Activated T-cell treated with anti-CD3 and anti-CD28 coated beads for 1 hour (primary cell): ENCODE results near the gene MIER3.
"Not testable (repeated sequence)": the region's sequence is repeated elsewhere in the genome, so short reads cannot be mapped to it uniquely, and the experiment has no call there.

Experiments
- DNase-seq: peaks from one replicate; pipeline ENCODE4 v3.0.0-alpha.2; 2020; ENCODE audit warnings: low read depth

Gene MIER3, protein sequence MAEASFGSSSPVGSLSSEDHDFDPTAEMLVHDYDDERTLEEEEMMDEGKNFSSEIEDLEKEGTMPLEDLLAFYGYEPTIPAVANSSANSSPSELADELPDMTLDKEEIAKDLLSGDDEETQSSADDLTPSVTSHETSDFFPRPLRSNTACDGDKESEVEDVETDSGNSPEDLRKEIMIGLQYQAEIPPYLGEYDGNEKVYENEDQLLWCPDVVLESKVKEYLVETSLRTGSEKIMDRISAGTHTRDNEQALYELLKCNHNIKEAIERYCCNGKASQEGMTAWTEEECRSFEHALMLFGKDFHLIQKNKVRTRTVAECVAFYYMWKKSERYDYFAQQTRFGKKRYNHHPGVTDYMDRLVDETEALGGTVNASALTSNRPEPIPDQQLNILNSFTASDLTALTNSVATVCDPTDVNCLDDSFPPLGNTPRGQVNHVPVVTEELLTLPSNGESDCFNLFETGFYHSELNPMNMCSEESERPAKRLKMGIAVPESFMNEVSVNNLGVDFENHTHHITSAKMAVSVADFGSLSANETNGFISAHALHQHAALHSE

DNA sequence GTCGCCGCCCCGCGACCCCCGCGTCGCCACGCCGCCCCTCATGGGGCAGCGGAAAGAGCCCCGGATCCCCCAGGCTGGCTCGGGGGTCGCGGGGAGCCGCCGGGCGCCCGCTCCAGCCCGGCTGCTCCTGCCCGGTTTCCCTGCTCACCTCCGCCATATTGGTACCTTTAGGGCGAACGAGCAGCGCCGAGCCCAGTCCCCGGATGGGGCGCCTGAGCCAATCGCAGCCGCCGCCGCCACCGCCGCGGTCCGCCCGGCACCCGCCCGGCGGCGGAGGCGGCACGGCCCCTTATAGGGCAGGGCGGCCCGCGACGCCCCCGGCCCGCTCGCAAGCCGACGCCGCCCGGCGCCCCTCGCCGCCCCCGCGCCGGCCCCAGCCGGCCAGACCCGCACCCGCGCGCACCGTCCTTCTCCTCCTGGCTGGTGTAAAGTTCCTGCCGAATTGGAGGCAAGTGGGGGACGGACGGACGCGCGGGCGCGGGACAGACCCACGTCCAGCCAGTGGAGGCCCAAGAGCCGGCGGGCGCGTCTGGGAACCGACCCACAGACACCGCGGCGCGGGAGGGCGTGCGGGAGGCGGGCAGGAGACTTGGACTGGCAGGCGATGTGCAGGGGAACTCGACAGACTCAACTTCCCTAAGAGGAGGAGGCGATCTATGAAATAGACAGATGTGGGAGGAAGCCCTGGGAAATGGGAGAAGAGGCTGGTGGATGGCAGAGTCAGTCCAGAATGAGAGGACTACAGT is at the start of gene MIER3:
MIER3 (minus strand) TSS at position 178 of the 746 bp plus-strand sequence; CDS start at position 157, 21 bp downstream.
- DNase-seq = peak; percentile 63

DNA sequence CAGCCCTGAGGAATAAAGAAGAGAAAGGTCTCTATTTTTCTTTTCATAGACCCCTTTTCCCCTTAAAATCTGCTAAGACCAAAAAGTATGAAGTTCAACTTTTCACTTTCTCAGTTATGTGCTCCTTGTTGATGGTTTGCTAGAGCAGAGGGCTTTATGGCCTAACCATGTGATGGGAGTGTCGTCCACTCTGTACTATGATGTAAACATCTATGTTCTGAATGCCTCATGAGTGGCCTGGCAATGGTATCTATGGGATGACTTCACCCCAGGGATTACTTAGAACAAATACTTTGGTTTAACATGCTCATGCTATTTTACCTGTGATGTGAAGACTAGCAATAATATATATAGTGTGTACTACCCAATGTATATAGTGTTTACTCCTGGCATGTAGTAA is 43.7 kb upstream of the MIER3 start:
- DNase-seq = no peak

DNA sequence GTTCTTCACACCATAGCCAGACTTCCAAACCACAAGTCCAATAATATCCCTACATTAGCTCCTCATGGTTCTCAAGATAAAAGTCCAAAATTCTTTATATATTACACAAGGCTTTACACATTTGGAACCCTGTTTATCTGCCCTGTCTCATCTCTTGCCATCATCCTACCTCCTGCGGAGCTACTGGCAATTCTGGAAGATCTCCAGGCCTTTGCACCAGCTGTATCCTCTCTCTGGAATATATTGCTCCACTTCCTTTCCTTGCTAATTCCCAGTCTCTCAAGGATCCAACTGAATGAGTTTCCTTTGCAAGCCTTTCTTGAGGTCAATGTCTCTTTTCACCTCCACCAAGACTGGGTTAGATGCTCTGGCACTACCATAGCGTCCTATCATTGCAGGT is 41.3 kb upstream of the MIER3 start:
- DNase-seq = no peak

DNA sequence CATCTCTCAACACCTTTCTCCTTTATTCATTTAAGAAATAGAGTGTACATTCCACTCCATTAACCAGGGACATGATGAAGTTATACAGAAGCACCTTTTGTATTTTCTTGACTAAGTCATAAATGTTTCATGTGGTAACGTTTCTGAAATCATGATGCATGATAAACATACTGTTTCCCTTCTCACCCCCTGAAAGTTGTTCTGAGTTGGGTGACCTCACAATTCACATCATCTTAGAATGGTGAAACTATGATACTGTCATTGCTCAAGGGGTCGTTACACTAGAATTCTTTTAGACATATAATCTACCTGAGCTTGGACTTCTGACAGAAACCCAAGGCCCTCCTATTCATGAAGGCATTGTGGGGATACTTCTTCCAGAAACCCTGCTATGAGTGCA is 37.8 kb upstream of the MIER3 start:
- DNase-seq = no peak

DNA sequence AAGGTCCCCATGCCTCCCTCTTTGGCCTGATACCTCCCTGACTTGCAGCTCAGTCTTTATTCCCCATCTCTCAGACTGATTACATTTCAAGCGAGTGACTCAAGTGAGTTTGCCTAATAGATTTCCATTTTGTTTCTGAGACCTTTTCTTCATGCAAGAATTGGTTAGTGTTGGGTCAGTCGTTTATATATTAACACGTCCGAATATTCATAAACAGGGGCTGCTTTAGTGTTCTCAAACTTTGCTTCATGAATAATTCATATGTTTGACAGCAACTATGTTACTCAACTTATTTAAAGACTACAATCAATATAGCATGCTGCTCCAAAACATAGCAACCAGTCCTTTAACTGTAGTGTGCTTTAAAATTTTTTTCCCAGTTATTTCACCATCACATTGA is 36.6 kb upstream of the MIER3 start:
- DNase-seq = no peak

DNA sequence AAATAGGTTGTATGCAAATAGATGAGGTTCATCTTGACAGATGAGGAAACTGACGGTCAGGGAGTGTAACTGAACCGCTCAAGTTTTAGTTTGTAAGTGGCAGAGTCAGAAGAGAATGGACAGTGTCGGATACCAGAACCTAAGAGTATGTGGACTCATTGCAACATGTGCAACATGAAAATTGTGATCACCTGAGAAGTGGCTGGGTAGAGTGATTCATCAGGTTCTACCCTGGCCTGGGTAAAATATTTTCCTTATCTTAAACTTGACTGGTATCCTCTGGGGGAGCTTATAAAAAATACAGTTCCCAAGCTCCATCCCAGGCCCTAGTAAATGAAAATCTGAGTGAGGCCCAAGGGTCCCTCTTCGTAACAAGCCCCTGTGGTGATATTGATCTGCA is 35.2 kb upstream of the MIER3 start:
- no peak for DNase-seq

DNA sequence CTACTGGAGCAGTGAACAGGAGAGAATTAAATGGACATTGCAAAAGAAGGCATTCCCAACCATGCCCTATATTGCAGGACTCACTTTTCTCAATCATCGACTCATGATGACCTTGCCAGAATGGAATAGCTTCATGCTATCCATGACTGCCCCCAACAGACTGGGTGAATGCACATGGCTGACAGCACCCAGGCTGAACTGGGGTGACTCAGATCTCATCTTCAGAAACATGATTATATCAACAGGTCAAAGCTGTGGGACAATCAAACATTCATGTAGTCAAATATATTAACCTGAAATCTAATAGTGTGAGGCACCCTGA is 34.7 kb upstream of the MIER3 start:
- DNase-seq = no peak

DNA sequence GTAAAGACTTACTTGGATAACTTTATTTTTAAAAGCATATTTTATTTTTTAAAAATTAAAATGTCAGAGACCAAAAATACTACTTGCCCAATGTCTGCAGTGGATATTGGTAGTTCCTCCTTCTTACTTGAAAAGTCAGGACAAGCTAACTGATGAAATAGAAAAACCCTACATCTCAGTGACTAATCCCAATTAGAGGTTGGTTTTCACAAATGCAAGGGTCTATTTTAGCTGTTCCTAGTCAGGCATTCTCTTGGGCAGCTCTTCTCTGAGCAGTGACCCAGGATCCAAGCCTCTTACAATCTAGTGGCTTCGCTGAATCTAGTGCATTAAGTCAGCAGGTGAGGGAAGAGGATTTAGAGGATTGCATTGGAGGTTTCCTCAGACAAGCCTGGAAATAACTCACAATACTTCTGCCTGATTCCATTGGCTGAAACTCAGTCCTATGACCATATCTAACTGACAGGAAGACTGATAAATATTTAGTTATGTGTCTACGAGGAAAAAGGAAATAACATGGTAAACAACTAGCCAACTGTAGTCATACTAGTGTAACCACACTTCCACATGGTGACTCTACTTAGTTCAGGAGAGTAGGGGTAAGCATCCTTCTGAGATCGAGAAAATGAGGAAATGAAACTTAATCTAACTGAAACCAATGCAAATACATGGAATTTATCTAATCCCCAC is 34.2 kb upstream of the MIER3 start:
- DNase-seq = no peak

DNA sequence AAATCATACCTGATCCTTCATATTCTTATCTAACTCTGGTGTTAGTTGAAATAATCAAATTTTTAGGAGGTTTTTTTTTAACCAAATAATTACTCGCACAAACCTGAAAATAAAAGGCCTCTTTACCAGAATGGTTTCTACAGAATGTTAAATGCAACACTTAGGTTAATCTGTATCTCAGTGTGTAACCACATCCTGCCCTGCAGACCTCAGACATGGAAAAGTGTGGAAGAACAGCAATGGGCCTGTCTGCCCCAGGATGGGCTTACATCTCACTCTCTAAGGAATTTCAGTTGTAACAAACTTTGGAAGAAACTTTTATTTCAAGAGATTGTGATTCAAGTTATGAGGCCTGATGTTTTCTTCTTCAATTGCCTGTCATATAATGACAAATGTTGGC is 32.5 kb upstream of the MIER3 start:
- no peak for DNase-seq

DNA sequence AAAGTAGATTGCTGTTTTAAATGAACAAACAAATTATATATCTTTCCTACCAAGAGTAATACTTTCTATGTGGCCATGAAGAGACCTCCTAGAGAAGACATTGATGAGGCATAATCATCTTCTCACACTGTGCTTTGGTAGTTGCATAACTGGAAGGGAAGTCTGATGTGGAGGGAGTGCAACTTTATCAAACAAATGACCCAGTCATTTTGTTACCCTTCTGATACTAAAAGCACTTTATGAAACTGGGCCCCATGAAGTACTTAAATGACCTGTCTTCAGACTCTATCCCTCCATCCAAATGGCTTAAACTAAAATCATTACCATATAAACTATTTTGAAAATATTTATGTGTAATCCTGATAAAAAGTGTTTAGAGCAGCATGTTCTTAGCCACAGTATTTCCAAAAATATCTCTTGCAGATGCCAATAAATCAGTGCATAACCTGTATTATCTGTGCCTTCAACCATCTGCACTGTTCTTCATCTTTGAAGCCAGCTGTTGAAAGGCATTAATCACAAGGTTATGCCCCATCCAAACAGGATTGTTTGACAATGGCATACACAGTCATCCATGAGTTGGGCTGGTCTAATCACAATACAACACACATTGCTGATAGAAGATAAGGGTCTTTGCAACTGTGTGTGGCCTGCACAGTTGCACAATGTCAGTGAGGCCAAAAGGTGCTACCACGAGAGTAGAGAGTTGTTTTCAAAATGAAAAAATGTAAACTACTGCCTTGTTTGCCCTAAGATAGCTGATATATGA is 31.9 kb upstream of the MIER3 start:
- DNase-seq = no peak

DNA sequence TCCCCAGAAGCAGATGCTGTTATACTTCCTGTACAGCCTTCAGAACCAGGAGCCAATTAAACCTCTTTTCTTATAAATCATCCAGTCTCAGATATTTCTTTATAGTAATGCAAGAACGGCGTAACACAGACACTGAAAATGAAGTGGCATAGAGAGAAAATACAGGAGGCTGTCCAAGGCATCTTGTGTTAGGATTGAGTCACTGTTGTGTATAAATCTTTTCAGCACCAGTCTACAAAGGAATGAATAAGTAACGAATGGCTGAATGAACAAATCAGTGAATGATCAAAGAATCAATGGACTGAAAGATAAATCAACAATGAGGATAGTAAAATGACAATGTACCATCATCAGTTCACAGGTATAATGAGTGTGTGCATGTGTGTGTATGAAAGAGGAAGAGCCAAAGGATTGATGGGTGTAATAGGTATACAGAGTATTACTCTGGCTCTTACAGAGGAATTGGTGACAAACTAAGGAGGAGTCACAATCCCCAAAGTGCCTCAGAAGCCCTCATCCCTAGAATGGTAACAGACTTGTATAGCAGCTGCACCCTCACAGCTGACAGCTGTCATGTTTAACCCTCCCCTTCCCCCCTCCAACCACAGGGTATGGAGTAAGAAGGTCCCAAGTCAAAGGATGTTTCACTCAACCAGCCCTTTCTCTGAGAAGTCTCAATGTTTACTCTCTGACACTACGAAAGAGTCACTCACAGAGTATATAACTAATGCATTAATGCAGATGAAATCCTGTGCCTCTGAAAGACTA is 29.8 kb upstream of the MIER3 start:
- no peak for DNase-seq

DNA sequence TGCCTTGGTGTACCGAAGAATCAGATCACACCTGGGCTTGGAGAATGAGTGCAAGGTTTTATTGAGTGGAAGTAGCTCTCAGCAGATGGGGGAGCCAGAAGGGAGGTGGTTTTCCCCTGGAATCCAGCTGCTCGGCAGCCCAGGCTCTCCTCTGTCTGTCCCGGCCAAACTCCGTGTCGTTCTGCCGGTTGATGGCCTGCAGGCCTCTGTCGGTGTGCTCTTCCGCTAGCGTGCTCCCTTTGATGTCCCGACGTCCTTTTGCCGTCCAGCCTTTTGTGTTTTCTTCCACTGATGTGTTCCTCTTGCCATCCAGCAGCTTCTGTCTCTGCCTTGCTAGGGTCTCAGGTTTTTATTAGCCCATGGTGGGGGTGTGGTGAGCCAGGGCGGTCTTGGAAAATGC is 28.0 kb upstream of the MIER3 start:
- no peak for DNase-seq

DNA sequence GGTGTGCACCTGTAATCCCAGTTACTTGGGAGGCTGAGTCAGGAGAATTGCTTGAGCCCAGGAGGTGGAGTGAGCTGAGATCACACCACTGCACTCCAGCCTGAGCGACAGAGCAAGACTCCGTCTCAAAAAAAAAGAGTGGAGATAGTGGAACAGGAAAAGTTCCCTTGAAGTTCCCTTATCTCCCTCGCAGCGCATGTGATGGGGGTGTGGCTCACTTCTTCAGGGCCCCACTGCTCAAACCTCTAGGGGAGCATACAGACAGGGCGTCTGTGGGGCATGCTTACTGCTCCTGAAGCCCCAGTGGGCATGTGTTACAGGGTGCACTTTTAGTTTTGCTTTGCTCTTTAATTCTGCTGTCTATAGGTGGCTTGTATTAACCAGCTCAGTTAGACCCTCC is 27.6 kb upstream of the MIER3 start:
- DNase-seq = not testable (repeated sequence)

DNA sequence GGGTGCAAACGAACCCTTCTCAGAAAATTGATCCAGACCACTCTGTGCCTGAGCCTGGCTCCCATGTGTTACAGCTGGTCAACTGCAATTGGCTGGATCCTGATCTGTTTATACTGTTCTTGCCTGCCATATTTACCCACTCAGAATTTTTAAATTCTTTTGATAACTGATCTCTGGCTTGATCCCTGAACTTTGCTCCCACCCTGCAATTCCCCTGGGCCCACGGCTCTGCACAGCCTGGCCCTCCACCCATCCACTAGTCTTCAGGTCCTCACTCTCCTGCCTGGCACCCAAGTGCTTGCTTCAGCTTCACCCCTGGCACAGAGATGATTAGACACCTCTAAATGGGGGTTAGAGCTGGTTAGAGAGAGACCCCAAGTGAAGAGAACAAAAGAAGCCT is 25.9 kb upstream of the MIER3 start:
- no peak for DNase-seq

DNA sequence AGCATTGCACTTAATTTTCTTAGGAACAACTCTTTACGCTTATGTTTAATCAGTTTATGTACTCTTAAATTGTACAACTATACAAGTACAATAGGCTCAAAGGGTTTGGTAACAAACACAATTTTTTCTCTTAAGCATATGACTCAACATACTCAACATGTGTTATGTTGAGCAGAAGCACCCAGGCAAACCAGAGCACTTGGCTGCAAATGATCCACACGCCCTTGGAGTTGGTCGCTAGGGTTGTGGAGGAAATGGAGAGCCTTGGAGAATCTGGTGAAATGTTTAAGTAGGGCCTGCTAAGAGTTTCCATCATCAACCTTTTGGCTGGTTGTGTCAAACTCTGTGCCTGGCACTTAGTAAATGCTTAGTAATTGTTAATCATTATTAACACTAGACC is 25.1 kb upstream of the MIER3 start:
- no peak for DNase-seq

DNA sequence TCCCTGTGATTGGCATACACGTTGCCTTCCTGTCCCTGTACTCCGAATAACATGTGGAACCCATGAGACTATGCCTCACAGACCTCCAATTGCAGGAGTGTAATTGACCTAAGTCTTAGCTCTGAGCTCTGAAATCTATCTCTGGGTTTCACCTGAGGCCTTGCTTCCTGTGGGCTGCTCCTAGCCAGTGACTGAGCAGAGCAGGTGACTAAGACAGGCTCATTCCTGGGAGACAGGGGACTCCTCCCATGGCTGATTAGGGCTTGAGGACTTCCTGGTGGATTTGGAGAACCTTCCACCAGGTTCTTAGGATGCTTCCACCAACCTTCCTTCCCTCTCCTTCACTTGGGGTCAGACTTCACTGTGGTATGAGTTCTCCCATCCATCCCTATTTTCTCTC is 22.3 kb upstream of the MIER3 start:
- DNase-seq = no peak

DNA sequence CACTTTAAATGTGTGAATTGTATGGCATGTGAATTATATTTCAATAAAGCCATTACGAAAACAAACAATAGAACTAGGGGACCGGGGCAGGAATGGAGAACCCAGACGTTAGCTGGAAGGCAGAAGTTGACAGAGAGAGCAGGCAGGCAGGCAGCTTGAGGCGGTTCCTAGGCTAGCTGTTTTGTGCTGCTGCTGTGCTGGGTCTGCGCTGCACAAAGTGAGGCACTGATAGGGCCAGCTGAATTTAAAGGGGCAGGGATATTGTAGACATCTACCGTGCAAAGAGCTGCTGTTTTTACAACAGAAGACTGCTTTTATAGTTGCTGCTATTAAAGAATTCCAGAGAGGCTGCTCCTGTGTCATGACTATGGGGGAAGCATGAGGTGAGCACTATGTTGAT is 21.6 kb upstream of the MIER3 start:
- no peak for DNase-seq

DNA sequence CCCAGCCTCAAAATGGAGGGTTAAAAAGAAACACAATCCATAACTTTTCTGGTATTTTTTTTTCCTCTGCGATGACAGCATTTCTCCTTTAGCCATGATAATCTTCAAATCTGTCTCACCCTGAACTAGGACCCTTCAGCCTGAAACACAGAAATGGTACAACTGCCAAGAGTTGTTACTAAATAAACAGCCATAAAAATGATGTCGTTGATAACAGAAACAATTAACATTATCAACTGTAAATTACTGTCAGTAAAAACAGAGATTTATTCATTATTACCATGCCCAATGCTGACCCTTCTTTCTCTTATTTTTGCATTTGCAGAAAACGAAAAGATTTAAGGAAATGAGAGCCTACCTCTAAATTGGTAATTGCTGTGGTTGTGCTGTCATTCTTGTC is 19.4 kb upstream of the MIER3 start:
- DNase-seq = no peak

DNA sequence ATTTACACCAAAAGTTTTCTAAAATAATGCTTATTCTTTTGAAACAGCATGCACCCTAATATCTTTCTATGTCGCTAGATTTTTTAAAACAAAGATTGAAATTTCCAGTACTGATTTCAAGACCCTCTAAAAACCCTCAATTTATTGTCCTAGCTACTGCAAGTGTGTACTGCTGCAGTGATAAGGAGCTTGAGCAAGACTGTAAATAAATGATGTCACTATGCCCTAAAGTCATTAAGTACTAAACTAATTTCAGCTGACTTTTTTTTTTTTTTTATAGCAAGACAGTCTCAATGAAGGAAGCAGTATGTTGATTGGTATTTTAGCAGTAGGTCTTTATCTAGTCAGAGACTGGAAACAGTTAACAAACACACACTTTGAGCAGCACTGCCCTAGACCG is 12.2 kb upstream of the MIER3 start:
- no peak for DNase-seq

DNA sequence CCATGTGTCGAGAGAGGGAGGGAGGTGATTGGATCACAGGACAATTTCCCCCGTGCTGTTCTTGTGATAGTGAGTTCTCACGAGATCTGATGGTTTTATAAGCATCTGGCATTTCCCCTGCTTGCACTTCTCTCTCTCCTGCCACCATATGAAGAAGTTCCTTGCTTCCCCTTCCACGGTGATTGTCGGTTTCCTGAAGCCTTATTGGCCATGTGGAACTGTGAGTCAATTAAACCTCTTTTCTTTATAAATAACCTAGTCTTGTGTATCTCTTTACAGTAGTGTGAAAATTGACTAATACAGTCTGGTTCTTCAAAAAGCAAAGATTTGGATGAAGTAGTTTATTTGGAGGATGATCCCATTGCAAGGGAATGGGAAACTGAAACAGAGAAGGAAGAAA is 11.3 kb upstream of the MIER3 start:
- DNase-seq = no peak

DNA sequence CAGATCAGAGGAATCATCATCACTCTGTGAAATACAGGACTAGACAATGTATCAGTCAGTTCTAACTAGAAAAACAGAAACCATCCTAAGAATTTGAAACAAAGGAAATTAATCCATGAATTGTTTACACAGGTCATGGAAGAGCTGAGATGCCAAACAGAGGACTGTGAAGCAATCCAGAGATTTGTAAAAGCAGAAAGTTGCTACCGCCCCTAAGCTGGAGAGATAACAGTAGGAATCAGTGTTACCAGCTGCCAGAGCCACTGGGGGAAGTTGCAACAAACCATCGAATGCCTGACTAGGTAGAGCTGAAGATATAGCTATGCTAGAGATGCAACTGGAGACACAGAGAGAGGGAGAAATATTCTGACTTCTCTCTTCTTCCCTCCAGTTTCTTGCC is 10.4 kb upstream of the MIER3 start:
- no peak for DNase-seq
